ENCODE measurements around the gene BDH1. TPM values are rescaled to one million over a fixed set of nuclear protein-coding genes. Genes with fewer than 3 reads are reported as not detected.

Gene BDH1
- total RNA-seq, 1 experiment from 2014 or later: 57.6 TPM

- intact Hi-C loops (cut with micrococcal nuclease; ENCODE audit: unreplicated experiment): loop anchor here (10.0 kb wide), 1 partner anchor 352 kb away; no protein-coding TSS in a partner anchor
- DNase-seq (ENCODE audit: low spot score): no peak
- H3K4me3 ChIP-seq (ENCODE audit: low read depth, low read length, poor library complexity, severe bottlenecking): no peak overlapping the region
- H3K9me3 ChIP-seq (ENCODE audit: low read depth, low read length, poor library complexity, severe bottlenecking): no peaks in the 10 kb centered on the region
- POLR2A ChIA-PET (ENCODE audit: low non-redundant PET): no interaction called here
- H3K27me3 ChIP-seq (replicated peaks; ENCODE audit: insufficient read depth, low read depth, low read length, poor library complexity): no peaks in the 10 kb centered on the region
- H3K27ac ChIP-seq (ENCODE audit: low read depth, low read length, poor library complexity, severe bottlenecking): no peak overlapping the region
- CTCF ChIA-PET: no interaction called here
- no TSS peak for BruUV-seq (replicated peaks)
- no peak for TF ChIP-seq EZH2 (IDR thresholded peaks at IDR 0.05; ENCODE audit: borderline replicate concordance, low read depth, low read length, poor library complexity, severe bottlenecking)
- no peak for TF ChIP-seq CTCF (conservative IDR thresholded peaks at IDR 0.05; ENCODE audit: low read depth, low read length)
- H3K36me3 ChIP-seq (ENCODE audit: insufficient read depth, low read length, poor library complexity, severe bottlenecking): no peaks in the 10 kb centered on the region
- H3K4me1 ChIP-seq (ENCODE audit: insufficient read depth, low read length, poor library complexity, severe bottlenecking): no peaks in the 10 kb centered on the region
Observed at GRCh38 chr3:197592361-197593045, 36.7 kb upstream of the BDH1 start.

DNA sequence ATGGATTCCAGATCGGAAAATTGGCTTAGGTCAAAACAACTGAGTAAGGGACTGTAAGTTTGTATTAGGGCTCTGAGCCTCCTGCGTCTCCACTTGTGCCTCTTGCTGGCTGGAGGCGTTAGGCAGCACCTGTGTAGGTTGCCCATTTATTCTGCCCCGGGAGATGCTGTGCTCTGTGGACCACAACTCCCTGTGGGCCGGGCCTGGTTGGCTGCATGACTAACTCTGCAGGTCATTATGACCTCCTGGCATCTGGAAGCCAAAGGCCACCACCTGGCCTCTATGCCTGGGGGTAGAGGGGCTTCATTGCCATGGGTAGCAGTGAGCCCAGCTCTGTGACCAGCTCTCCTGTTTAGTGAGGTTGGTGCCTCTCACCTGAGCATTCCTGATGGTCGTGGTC, 36.0 kb upstream of the BDH1 start:
- ChIA-PET POLR2A (ENCODE audit: low non-redundant PET) (no interaction called here), CTCF (no interaction called here)
- no peak overlapping the region for H3K27ac ChIP-seq (ENCODE audit: low read depth, low read length, poor library complexity, severe bottlenecking)
- TF ChIP-seq CTCF (conservative IDR thresholded peaks at IDR 0.05; ENCODE audit: low read depth, low read length): no peak
- H3K4me3 ChIP-seq (ENCODE audit: low read depth, low read length, poor library complexity, severe bottlenecking): no peak overlapping the region
- H3K27me3 ChIP-seq (replicated peaks; ENCODE audit: insufficient read depth, low read depth, low read length, poor library complexity): no peaks in the 10 kb centered on the region
- no TSS peak for BruUV-seq (replicated peaks)
- intact Hi-C loops (cut with micrococcal nuclease; ENCODE audit: unreplicated experiment): loop anchor here (10.0 kb wide), 1 partner anchor 353 kb away; no protein-coding TSS in a partner anchor
- H3K4me1 ChIP-seq (ENCODE audit: insufficient read depth, low read length, poor library complexity, severe bottlenecking): no peaks in the 10 kb centered on the region
- DNase-seq (ENCODE audit: low spot score): no peak
- H3K9me3 ChIP-seq (ENCODE audit: low read depth, low read length, poor library complexity, severe bottlenecking): no peaks in the 10 kb centered on the region
- H3K36me3 ChIP-seq (ENCODE audit: insufficient read depth, low read length, poor library complexity, severe bottlenecking): no peaks in the 10 kb centered on the region

DNA sequence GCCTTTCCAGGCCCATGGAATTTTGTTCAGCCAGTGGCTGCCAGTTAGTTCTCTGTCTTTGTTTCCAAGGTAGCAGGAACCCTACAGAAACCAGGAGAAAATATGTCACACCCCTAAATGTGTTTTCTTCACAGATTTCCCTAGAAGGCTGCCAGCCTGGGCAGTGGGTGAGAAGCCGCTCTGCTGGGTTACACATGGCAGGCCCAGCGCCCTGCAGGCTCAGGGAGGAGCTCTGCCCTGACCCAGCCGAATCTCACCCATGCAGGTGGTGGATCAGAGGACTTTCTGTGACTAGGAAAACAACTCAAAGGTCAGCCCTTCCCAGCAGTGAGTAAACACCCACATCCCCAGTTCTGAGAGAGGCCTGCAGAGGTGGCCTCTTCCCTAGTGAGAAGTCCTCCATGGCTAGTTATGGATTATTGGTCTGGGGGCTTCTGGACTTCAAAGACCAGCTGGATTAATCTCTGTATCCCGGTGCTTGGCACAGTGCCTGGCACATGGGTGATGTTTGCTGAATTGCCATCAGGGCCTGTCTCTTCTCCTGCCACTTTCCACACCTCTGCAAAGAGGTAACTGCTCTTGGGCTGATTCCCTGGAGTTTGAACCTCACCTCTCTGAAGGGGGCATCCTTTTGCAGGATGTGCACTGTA, 34.7 kb upstream of the BDH1 start:
- Histone ChIP-seq H3K4me3 (ENCODE audit: low read depth, low read length, poor library complexity, severe bottlenecking) (no peak overlapping the region), H3K27me3 (replicated peaks; ENCODE audit: insufficient read depth, low read depth, low read length, poor library complexity) (no peaks in the 10 kb centered on the region), H3K27ac (ENCODE audit: low read depth, low read length, poor library complexity, severe bottlenecking) (no peak overlapping the region), H3K9me3 (ENCODE audit: low read depth, low read length, poor library complexity, severe bottlenecking) (no peaks in the 10 kb centered on the region), H3K4me1 (ENCODE audit: insufficient read depth, low read length, poor library complexity, severe bottlenecking) (no peaks in the 10 kb centered on the region), H3K36me3 (ENCODE audit: insufficient read depth, low read length, poor library complexity, severe bottlenecking) (no peaks in the 10 kb centered on the region)
- ChIA-PET POLR2A (ENCODE audit: low non-redundant PET) (no interaction called here), CTCF (interaction anchor here (1.5 kb wide), 1 partner anchor 9 kb away, joined by 4 read pairs; no protein-coding TSS in a partner anchor)
- BruUV-seq (replicated peaks): no TSS peak
- TF ChIP-seq CTCF (conservative IDR thresholded peaks at IDR 0.05; ENCODE audit: low read depth, low read length): no peak
- no peak for TF ChIP-seq EZH2 (IDR thresholded peaks at IDR 0.05; ENCODE audit: borderline replicate concordance, low read depth, low read length, poor library complexity, severe bottlenecking)
- no peak for DNase-seq (ENCODE audit: low spot score)
- intact Hi-C loops (cut with micrococcal nuclease; ENCODE audit: unreplicated experiment): loop anchor here (10.0 kb wide), 1 partner anchor 354 kb away; no protein-coding TSS in a partner anchor

Measured in A673 (cell line).